ENCODE results near the gene ASB7.

Gene ASB7

GRCh38 chr15:100696452-100696851 is 94.1 kb downstream of the ASB7 start:
- no peak overlapping the region for H3K4me3 ChIP-seq (ENCODE audit: low read depth, low read length)
- TF ChIP-seq, protein P1, sequence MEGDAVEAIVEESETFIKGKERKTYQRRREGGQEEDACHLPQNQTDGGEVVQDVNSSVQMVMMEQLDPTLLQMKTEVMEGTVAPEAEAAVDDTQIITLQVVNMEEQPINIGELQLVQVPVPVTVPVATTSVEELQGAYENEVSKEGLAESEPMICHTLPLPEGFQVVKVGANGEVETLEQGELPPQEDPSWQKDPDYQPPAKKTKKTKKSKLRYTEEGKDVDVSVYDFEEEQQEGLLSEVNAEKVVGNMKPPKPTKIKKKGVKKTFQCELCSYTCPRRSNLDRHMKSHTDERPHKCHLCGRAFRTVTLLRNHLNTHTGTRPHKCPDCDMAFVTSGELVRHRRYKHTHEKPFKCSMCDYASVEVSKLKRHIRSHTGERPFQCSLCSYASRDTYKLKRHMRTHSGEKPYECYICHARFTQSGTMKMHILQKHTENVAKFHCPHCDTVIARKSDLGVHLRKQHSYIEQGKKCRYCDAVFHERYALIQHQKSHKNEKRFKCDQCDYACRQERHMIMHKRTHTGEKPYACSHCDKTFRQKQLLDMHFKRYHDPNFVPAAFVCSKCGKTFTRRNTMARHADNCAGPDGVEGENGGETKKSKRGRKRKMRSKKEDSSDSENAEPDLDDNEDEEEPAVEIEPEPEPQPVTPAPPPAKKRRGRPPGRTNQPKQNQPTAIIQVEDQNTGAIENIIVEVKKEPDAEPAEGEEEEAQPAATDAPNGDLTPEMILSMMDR (IDR thresholded peaks at IDR 0.05; ENCODE audit: insufficient read depth, low read depth, low read length, missing control alignments): no peak
- DNase-seq (ENCODE audit: low read depth): no peak

Data from GM12865 (cell line).